Sigmoid colon (tissue), 7 donors: Measurements from ENCODE around the gene VSTM2L. TPM values are rescaled to one million over a fixed set of nuclear protein-coding genes. Genes with fewer than 3 reads are reported as not detected.

ENCODE experiments used
- DNase-seq: peaks from one replicate; pipeline ENCODE4 v3.0.0-alpha.2; 2019
- H3K27ac ChIP-seq, 4 donors: fragments of 200-600 bp; sonication (generic); one replicate each; pipeline ENCODE4 v1.5.1; 2016 to 2019; ENCODE audit warnings: mild to moderate bottlenecking in 1 of 4
- H3K27me3 ChIP-seq, 3 donors: fragments of 200-600 bp; sonication (generic); one replicate each; pipeline ENCODE4 v1.5.1; 2019; ENCODE audit warnings: mild to moderate bottlenecking in 1 of 3
- H3K36me3 ChIP-seq, 4 donors: fragments of 200-600 bp; sonication (generic); one replicate each; pipeline ENCODE4 v1.5.1; 2016 to 2019
- H3K4me1 ChIP-seq, 4 donors: fragments of 200-600 bp; sonication (generic); one replicate each; pipeline ENCODE4 v1.5.1; 2017 to 2019
- H3K4me3 ChIP-seq, 4 donors: fragments of 200-600 bp; sonication (generic); one replicate each; pipeline ENCODE4 v1.5.1; 2017 to 2019; ENCODE audit warnings: mild to moderate bottlenecking in 2 of 4, moderate library complexity in 1 of 4
- H3K9me3 ChIP-seq, 4 donors: fragments of 200-600 bp in 3 of 4; sonication (generic) in 3 of 4; one replicate each; pipeline versions ENCODE4 v1.5.1 to v1.6.1; 2013 to 2019
- EP300 ChIP-seq, 4 donors: sonication (generic); formaldehyde crosslinking; IDR thresholded peaks; one replicate each; pipeline ENCODE4 v1.6.1; 2017; ENCODE audit warnings: antibody characterized with exemption in 4 of 4
- POLR2A ChIP-seq, 2 donors: fragments of 450-650 bp; IDR thresholded peaks; one replicate each; pipeline ENCODE4 v1.6.1; 2016; ENCODE audit warnings: antibody characterized with exemption in 2 of 2, mild to moderate bottlenecking in 2 of 2, moderate library complexity in 2 of 2
- POLR2AphosphoS5 ChIP-seq, 4 donors: sonication (generic); formaldehyde crosslinking; IDR thresholded peaks; one replicate each; pipeline ENCODE4 v1.6.1; 2017; ENCODE audit warnings: antibody characterized with exemption in 4 of 4
- WGBS, 2 donors: extraction: QIAGEN DNeasy Blood & Tissue Kit; methylation state at CpG; one replicate each; pipeline ENCODE4 v1.1.7; 2013; 5-methylcytosine and 5-hydroxymethylcytosine counted together
- intact Hi-C: fragments of 100-400 bp; cut with DNase I; formaldehyde crosslinking; loops from one replicate; pipeline ENCODE4 v1.15.1; 2023
- polyA plus RNA-seq, 3 donors: library from polyadenylated mRNA; stranded (reverse); fragments of 200-250 nt; gene quantifications; one replicate each; pipeline ENCODE4 v1.2.3, GENCODE V29; 2013
- total RNA-seq, 4 donors: library from RNA; depleted of rRNA; stranded (reverse); fragments of >200 nt; gene quantifications; one replicate each; pipeline ENCODE4 v1.1.0, GENCODE V29; 2016
- TF ChIP-seq, protein P1 (sequence below), 4 experiments: fragments of 450-650 bp in 3 of 4; fragments of 200-600 bp in 1 of 4; IDR thresholded peaks; one replicate each; pipeline ENCODE4 v1.5.1; 2016 to 2019; ENCODE audit warnings: antibody characterized with exemption in 4 of 4, mild to moderate bottlenecking in 3 of 4, moderate library complexity in 2 of 4
- donor health status: healthy with polysubstance abuse.
- donor health status: Bipolar disorder and iron deficiency.
- donor health status: healthy.

The VSTM2L gene
- total and polyA plus RNA-seq, 7 donors: 1.5 to 3.4 (median 2.5) TPM; not detected in 2

- H3K27ac ChIP-seq: no peak overlapping the region
- DNase-seq: no peak
- no peaks in the 10 kb centered on the region for H3K4me1 ChIP-seq
- TF ChIP-seq POLR2AphosphoS5 (IDR thresholded peaks at IDR 0.05): no peak
- no peaks in the 10 kb centered on the region for H3K9me3 ChIP-seq
- intact Hi-C loops: no loop called here
- 87% methylated on average over 7 of the region's 7 CpGs for WGBS, 2 donors
- H3K27me3 ChIP-seq: no peaks in the 10 kb centered on the region
- H3K36me3 ChIP-seq: no peaks in the 10 kb centered on the region
- H3K4me3 ChIP-seq: no peak overlapping the region
Observed at GRCh38 chr20:37969949-37970855, 67.3 kb downstream of the VSTM2L start.

DNA sequence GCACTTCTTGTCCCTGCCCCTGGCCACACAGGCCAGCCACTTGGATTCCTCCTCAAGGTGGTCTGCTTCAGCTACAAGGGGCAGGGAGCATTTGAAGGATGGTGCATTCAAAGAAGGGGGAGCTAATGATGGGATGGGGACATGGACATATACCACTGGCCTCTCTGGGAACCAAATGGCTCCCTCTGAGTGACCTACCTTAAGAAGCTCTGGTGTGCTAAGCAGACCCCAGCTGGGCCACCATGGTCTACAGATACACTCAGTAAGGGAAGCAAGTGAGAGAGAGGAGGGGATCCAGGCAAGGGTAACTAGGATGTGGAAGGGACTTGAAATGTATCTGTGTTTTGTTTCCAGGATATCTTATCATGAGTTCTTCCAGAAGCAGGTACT is 67.9 kb downstream of the VSTM2L start:
- no peaks in the 10 kb centered on the region for H3K9me3 ChIP-seq
- H3K4me3 ChIP-seq: no peak overlapping the region
- TF ChIP-seq, protein P1, sequence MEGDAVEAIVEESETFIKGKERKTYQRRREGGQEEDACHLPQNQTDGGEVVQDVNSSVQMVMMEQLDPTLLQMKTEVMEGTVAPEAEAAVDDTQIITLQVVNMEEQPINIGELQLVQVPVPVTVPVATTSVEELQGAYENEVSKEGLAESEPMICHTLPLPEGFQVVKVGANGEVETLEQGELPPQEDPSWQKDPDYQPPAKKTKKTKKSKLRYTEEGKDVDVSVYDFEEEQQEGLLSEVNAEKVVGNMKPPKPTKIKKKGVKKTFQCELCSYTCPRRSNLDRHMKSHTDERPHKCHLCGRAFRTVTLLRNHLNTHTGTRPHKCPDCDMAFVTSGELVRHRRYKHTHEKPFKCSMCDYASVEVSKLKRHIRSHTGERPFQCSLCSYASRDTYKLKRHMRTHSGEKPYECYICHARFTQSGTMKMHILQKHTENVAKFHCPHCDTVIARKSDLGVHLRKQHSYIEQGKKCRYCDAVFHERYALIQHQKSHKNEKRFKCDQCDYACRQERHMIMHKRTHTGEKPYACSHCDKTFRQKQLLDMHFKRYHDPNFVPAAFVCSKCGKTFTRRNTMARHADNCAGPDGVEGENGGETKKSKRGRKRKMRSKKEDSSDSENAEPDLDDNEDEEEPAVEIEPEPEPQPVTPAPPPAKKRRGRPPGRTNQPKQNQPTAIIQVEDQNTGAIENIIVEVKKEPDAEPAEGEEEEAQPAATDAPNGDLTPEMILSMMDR (IDR thresholded peaks at IDR 0.05): no peak
- TF ChIP-seq POLR2A (IDR thresholded peaks at IDR 0.05) (no peak), EP300 (IDR thresholded peaks at IDR 0.05) (no peak), POLR2AphosphoS5 (IDR thresholded peaks at IDR 0.05) (no peak)
- no peaks in the 10 kb centered on the region for H3K27me3 ChIP-seq
- DNase-seq: no peak
- intact Hi-C loops: no loop called here
- no peaks in the 10 kb centered on the region for H3K4me1 ChIP-seq
- H3K27ac ChIP-seq: no peak overlapping the region
- H3K36me3 ChIP-seq: no peaks in the 10 kb centered on the region

- Histone ChIP-seq H3K27me3 (no peaks in the 10 kb centered on the region), H3K4me3 (no peak overlapping the region), H3K9me3 (no peaks in the 10 kb centered on the region), H3K4me1 (no peaks in the 10 kb centered on the region), H3K36me3 (no peaks in the 10 kb centered on the region), H3K27ac (no peak overlapping the region)
- intact Hi-C loops: no loop called here
- no peak for DNase-seq
- 97% methylated on average over 5 of the region's 5 CpGs for WGBS, 2 donors
- TF ChIP-seq EP300 (IDR thresholded peaks at IDR 0.05) (no peak), POLR2A (IDR thresholded peaks at IDR 0.05) (no peak), POLR2AphosphoS5 (IDR thresholded peaks at IDR 0.05) (no peak)
- TF ChIP-seq, protein P1 (IDR thresholded peaks at IDR 0.05): no peak
Observed at GRCh38 chr20:37971561-37972127, 68.7 kb downstream of the VSTM2L start.

DNA sequence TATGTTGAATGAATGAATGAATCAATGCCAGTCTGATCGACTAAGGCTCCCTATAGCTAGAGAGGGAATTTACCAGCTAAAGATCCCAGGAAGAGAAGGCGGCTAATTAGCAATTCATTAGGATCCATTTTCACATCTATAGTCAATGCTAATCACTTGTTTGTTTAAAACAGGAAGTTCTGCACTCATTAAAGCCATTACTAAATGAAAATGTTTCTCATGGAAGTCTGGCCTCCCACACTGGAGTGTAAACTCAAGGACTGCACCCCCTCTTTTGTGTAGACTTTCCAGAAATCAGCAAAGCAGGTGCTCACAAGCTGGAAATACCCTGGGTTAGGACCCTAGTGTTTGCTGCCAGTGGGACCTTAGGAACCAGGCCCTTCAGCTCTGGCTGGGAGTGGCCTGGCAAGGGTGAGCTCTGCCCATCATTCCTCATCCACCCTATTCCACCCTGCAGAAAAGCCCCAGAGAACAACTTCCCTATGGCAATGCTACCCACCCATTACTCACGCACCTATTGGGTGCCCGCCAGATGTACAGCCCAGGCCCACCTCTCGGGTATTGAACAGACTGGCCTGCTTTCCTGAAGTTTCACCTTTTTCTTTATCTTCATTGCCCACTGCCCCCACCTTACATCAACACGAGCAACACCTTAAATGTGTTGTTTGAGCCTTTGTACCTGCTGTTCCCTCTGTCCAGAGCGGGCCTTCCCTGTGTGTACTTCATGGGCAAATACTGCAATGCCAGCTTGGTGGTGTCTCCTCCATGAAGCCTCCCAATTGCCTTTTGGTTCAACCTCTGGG is 69.5 kb downstream of the VSTM2L start:
- Histone ChIP-seq H3K27me3 (no peaks in the 10 kb centered on the region), H3K36me3 (no peaks in the 10 kb centered on the region), H3K27ac (no peak overlapping the region), H3K4me1 (no peaks in the 10 kb centered on the region), H3K4me3 (no peak overlapping the region), H3K9me3 (no peaks in the 10 kb centered on the region)
- DNase-seq: no peak
- WGBS, 2 donors: 87% methylated on average over 7 of the region's 7 CpGs
- TF ChIP-seq POLR2A (IDR thresholded peaks at IDR 0.05) (no peak), POLR2AphosphoS5 (IDR thresholded peaks at IDR 0.05) (no peak), EP300 (IDR thresholded peaks at IDR 0.05) (no peak)
- TF ChIP-seq, protein P1 (IDR thresholded peaks at IDR 0.05): no peak
- intact Hi-C loops: no loop called here
